ENCODE data around the gene GEMIN7.

DNA sequence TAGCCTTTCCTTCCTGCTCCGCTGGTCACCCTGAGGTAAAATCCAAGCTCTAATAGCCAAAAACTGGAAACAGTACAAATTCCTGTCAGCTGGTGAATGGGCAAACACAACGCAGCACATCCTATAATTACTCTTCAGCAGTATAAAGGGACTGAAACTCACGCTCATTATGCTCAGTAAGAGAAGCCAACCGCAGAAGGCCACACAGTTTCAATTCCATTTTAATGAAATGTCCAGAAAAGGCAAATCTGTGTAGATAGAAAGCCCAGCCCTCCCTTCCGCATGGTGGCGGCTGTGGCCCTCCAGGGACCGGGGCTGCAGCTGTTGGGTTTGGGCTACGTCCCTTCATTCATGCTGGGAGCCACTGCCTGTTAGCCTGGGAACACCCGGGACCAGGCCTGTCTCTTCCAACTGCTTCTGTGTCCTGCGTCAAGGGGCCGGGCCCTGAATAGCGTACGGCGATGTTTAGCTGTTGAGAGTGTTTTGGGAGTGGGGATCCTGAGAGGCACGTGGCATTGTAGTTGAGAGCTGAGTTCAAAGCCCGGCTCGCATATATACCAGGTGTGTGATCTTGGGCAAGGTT, 58.2 kb downstream of the GEMIN7 start:
- TF ChIP-seq, protein P1, sequence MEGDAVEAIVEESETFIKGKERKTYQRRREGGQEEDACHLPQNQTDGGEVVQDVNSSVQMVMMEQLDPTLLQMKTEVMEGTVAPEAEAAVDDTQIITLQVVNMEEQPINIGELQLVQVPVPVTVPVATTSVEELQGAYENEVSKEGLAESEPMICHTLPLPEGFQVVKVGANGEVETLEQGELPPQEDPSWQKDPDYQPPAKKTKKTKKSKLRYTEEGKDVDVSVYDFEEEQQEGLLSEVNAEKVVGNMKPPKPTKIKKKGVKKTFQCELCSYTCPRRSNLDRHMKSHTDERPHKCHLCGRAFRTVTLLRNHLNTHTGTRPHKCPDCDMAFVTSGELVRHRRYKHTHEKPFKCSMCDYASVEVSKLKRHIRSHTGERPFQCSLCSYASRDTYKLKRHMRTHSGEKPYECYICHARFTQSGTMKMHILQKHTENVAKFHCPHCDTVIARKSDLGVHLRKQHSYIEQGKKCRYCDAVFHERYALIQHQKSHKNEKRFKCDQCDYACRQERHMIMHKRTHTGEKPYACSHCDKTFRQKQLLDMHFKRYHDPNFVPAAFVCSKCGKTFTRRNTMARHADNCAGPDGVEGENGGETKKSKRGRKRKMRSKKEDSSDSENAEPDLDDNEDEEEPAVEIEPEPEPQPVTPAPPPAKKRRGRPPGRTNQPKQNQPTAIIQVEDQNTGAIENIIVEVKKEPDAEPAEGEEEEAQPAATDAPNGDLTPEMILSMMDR (conservative IDR thresholded peaks at IDR 0.05; ENCODE audit: low read depth, low read length), result no peak
- TF ChIP-seq EZH2phosphoT487 (IDR thresholded peaks at IDR 0.05; ENCODE audit: borderline replicate concordance, low read length), result no peak

Data from PC-3 (cell line).